SW 1271 (cell line): Measurements from ENCODE around the gene GALK2.

Experiments
- DNase-seq, 2 experiments: peaks; one replicate each; lab custom pipeline; 2025; lab: John Stamatoyannopoulos, UW

GALK2 gene

DNA sequence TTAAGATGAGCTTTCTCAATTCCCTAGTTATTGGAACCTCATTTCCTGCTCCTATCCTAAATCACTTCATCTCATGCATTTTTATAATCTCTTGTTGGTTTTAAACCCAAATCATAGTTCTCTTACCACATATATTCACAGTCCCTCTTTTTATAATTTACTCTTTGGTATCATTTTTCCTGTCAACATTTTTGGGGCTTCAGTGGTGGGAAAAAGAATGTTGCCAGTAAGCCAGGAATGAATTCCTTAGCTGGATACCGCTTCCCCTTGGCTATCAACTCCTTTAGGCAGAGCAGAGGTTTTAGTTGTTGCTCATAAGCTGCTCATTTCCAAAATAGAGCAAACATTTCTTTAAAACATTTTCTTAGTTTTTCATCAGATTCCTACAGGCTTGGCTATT is 112.3 kb downstream of the GALK2 start:
- DNase-seq, result no peak

GRCh38 chr15:49286649-49287404 is 116.8 kb downstream of the GALK2 start:
- no peak for DNase-seq

GRCh38 chr15:49287481-49287880 is 117.4 kb downstream of the GALK2 start:
- DNase-seq, result no peak

DNA sequence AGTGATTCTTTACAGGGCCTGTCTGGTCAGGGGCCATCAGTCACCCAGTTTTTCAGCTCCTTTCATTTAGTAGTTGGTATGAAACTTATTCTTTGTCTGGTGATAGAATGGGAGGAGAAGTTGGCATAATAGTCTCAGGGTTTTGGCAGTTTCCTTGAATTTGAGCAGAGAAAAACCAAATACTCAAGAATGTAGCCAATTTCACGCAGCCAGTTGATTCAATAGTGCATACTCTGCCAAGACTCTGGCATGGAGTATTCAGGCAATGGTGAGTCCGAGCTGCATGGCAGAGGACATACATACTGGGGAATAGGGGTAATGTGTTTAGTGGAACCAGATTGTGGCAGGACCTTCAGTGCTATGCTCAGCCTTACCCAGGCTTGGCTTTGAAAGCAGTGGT is 118.3 kb downstream of the GALK2 start:
- no peak for DNase-seq

DNA sequence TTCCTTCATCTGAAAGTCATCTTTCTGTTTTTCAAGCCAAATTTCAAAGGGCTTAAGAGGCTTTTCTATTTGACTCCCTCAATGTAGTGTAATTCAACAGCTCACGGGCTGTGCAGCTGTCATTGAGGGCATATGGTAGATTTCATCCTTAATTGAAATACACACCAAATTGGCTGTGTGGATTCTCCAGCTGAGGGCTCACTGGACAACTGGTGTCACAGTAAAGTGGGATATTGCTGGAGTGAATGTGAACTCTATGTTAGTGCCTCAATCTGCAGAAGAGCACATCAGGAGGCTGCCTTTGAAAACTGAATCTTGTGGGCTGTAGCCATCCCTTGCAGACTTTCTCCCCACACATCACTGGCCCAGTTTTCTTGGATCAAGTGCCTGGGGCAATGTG is 120.1 kb downstream of the GALK2 start:
- no peak for DNase-seq

DNA sequence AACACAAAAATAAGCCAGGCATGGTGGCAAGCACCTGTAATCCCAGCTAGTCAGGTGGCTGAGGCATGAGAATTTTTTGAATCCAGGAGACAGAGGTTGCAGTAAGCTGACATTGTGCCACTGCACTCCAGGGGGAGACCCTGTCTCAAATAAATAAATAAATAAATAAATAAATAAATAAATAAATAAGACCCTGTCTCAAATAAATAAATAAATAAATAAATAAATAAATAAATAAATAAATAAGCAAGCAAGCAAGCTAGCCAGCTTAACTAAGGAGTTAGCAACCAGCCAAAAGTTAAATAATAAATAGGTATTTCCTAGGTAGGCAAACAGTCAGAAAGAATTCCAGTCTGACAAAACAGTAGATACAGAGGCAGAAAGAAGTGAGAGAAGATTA is 123.9 kb downstream of the GALK2 start:
- no peak for DNase-seq

- DNase-seq, result no peak
These were observed 126.2 kb downstream of the GALK2 start for GRCh38 chr15:49296258-49296657.

DNA sequence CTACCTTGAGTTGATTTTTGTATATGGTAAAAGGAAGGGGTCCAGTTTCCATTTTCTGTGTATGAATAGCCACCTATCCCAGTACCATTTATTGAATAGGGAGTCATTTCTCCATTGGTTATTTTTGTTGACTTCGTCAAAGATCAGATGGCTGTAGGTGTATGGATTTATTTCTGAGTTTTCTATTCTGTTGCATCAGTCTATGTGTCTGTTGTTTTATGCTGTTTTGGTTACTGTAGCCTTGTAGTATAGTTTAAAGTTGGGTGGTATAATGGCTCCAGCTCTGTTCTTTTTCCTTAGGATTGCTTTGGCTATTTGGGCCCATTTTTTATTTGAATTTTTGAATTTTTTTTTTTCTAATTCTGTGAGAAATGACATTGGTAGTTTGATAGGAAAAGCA is 127.5 kb downstream of the GALK2 start:
- no peak for DNase-seq

DNA sequence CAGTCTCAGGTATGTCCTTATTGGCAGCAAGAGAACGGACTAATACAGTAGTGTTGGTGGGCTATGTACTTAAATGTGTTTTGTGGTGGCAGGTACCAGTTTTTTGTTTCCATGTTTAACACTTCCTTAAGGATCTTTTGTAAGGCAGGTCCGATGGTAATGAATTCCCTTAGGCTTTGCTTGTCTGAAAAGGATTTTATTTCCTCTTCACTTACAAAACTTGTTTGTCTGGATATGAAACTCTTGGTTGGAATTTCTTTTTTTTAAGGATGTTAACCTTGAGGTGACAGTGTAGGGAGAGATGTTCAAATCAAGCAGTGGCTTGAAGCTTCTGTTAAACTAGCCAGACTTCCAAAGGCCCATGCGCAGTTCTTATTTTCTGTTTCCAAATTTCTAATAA is 130.8 kb downstream of the GALK2 start:
- DNase-seq, result no peak

- DNase-seq, result no peak
These were observed 131.5 kb downstream of the GALK2 start for GRCh38 chr15:49301562-49301961.

DNA sequence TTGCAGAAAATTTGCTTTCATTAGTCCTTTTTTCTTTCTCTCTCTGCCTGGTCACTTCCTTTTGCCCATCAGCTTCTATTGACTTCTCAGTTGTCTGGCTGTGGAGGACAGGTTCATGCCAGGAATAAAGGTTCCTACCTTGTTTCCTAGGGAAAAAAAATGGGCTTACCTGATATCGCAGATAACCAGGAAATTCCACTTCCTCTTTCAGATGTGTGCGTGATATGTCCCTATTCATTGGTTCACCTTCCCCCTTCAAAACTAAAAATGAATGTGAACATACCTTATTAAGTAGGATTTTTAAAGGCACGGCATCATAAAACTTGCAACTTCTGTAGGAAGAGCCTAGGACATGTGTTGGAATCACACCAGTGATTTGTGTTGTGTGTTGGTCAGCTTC is 133.0 kb downstream of the GALK2 start:
- DNase-seq, result no peak

DNA sequence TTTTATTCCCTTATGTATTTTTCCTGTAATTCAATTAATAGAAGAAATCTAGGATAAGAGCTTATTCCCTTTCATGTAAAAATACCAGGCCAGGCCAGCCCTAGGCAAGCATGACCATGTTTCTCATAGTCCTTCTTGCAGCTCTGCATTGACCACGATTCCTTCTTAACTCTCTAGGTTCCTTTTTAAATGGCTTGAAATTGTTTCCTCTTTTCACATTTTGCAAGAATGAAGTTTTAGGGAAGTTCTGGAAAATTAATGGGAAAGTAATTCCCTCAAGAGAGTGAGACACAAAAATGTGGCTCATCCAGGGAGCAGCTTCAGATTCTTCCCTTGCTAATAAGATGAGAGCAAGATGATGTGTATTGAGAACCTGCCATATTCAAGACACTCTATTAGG is 136.5 kb downstream of the GALK2 start:
- no peak for DNase-seq

DNA sequence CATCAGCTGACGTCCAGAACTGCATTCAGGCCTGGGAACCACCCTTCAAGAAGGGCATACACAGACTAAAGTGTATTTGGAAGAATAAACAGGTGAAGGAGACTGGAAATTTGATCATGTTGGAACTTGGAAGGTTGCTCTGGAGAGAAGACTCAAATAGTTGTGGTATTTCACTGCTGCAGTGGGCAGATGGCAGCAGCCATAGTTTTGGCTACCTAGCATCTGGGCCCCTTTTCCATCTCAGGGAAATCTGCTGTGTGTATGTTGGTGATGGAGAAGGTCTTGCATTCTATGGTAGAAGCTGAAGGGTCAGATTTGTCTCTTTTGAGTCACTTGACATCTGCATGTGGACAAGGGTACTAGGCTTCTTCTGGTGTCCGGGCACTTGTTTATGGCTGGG is 138.6 kb downstream of the GALK2 start:
- DNase-seq, result no peak

DNA sequence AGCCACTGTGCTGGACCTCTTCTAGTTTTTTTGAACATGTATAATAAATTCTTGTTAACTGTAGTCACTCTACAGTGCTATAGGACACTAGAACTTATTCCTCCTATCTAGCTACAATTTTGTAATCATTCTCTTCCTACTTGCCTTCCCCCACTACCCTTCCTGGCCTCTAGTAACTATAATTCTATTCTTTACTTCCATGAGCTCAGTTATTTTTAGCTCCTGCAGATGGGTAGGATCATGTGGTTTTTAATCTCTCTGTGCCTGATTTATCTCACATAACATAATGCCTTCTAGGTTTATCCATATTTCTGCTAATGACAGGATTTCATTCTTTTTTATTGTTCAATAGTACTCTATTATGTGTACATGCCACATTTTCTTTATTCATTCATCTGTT is 139.8 kb downstream of the GALK2 start:
- DNase-seq, result no peak

- no peak for DNase-seq
These were observed 143.6 kb downstream of the GALK2 start for GRCh38 chr15:49313650-49314049.

DNA sequence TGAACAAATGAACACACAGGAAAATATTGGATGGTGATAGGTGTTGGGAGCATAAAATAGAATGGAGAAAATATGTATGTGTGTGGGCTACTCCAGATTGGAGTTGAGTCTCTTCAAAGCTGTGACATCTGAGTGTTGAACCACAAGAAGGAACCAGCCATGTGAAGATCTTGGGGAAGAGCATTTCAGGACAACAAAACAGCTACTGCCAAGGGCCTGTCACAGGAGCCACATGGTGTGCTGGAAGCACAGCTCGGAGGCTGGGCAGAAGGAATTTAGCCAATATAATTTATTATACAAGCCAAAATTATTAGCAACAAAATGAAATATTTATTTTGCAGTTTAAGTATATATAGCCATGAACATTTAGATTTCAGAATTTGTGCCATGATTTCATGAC is 144.7 kb downstream of the GALK2 start:
- no peak for DNase-seq

DNA sequence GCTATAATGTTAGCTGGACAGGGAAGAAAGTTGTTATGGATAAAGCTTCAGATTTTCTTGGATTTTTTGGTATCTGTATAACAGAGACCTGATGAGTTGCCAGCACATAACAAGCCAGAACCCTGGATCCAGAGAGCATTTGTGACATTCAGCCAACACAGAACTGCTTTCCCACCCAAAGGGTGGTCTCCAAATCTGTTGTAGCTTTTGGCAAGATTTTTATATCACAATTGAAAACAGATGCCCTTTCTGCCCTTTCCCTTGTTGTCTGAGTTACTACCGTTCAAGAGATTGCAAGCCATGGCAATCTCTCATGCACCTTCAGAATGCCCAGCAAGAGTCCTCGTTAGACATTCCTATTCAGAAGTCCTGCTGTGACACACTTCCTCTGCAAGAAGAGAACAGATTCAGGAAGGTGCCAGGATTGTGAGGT is 145.4 kb downstream of the GALK2 start:
- DNase-seq, result peak in 1 of 2 experiments; percentile 27

DNA sequence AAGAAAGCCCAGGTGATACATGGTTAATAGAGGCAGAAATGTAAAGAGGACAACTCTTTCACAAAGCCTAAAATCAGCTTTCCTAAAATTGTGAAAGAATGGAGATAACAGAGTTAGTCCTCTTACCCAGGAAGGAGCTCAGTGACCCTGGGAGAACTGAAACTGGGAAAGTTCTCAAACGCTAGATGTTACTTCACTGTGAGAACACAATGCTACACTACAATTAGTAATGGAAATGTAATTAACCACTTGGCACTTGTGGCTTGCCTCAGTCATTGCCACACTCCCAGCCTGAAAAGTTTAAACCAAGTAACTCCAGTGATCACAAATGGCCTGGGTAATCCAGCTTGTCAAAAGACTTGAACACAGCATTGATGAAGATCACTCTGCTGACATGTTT is 150.3 kb downstream of the GALK2 start:
- DNase-seq, result no peak

GRCh38 chr15:49323207-49323606 is 153.2 kb downstream of the GALK2 start:
- DNase-seq, result no peak

DNA sequence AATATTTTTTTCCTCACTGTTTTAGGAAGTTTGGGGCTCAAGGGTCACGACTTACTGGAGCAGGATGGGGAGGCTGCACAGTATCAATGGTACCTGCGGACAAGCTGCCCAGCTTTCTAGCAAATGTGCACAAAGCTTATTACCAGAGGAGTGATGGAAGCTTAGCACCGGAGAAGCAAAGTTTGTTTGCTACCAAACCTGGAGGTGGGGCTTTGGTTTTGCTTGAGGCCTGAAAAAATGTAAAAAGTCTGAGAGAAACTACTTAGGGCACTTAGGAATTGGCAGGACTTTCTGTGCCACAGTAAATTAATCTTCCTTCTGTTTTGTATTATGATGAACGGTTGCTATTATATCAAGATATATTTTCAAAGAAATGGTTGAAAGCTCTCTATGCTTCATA is 157.9 kb downstream of the GALK2 start:
- DNase-seq, result no peak

DNA sequence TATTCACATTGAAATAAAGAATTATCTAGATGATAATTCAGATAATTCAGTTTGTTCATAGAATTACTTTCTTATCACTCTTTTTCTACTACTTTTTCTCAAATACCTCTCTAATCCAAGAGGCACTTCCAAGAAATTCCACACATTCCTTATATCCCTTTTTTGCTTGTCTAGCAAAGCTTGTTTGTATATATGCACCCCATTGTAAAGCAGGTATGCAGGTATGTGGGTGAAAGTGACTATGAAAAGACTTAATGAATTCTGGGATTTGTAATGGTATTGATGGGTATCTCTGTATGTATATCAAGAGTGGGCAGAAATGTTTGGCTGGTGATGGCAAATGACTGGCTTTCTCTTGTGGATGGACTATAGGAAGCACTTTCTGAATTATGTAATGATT is 158.9 kb downstream of the GALK2 start:
- no peak for DNase-seq

GRCh38 chr15:49330166-49330565 is 160.1 kb downstream of the GALK2 start:
- DNase-seq, result no peak

DNA sequence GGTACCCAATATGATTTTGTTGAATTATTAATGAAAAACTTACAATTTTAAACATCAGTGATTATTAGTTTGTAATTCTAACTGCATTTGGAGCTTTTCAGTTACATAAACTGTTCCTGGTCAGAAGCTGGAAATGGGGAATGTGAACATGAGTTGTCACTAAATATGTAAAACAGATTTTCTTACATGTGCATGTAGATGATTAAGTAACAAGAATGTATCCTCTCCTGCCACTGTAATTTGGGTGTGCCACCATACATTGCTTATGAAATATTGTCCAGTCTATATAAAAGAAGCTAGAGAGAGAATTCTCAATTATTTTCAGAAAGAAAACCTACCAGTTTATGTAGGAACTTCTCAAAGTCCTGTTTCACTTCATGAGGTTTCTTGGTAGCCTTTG is 161.4 kb downstream of the GALK2 start:
- DNase-seq, result no peak

DNA sequence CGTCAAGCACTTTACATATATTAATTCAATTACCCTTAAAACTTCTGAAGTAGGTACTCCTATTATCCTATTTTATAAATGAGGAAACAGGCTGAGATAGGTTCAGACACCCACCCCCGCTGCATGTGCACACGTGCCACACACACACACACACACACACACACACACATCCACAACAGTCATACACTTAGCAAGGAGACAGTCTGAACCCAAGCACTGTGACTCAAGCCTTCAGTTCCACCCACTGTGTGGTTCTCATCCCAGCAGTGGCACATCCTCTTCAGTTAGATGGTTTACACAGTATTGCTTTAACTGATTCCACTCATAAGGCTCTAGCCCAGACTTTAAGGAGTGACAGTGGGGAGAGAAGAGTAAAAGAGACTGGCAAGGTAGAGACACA is 161.9 kb downstream of the GALK2 start:
- DNase-seq, result no peak
